HG03280 (cell line): ENCODE results near the gene ORC6.
"Not testable (repeated sequence)": the region's sequence is repeated elsewhere in the genome, so short reads cannot be mapped to it uniquely, and the experiment has no call there.

Experiments
- ATAC-seq: cut with Tn5 transposase; IDR thresholded peaks from one replicate; pipeline ENCODE4 v1.9.1; 2021; ENCODE audit warnings: mild to moderate bottlenecking, moderate library complexity; ENCODE audit not compliant: unreplicated experiment

Gene ORC6, protein sequence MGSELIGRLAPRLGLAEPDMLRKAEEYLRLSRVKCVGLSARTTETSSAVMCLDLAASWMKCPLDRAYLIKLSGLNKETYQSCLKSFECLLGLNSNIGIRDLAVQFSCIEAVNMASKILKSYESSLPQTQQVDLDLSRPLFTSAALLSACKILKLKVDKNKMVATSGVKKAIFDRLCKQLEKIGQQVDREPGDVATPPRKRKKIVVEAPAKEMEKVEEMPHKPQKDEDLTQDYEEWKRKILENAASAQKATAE

DNA sequence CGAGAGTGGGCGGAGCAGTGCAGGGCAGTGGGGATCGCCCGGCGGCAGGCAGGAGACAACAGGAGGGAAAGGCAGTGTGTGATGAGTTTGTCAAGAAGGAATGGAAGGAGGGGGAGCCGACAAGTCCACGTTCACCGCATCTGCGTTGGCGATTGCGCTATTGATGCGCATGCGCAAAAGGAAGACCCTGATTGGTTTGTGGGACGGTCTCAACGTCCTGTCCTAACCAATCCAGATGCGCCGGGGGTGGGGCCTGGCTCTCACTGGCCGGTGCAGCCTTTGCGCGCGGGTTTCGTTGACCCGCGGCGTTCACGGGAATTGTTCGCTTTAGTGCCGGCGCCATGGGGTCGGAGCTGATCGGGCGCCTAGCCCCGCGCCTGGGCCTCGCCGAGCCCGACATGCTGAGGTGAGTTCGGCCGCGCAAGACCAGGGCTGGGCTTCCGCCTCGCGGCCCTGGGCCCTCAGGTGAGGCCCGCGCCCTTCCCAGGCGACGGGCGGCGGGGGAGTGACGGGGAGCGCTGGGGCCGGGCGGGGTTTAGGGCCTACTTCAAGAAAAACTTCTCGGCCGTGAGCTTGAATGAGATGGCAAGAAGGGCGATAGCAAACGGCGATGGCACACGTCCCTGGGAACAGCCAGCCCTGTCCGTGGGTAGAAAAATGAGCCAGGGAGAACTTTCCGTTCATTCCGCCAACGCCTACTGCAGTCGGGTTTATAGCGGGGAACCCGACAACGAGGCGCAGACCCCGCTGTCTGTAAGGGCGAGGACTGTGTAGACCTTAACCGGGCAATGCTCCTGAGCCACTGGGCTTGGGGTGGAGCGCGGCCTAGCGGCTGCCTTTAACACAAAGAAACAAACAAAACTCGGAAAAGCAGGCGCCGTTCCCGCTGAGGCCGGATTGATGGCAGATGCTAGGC, at the start of gene ORC6:
TSS of gene ORC6 (plus strand) at position 295 of the 916 bp plus-strand sequence. CDS start at position 342, 47 bp downstream.
- ATAC-seq = peak; percentile 69

DNA sequence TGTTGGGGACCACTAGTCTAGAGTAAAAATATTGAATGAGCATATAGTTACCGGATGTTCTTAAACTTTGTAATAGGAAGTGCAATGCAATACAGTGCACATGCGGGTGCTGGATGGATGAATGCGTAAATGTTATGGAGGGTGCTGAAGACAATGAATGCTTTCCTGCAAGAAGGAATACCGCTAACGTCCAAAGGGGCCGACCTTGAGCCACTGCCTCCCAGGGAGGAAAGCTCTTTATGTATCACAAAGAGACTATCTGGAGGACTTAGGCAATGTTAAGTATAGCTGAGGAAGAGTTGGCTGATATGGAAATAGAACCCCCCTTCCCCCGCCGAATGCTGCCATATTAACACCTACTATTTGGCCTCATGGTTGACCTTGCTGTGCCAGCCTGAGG, 40.8 kb upstream of the ORC6 start:
- ATAC-seq = no peak

GRCh38 chr16:46649588-46650253, 39.7 kb upstream of the ORC6 start:
- no peak for ATAC-seq

DNA sequence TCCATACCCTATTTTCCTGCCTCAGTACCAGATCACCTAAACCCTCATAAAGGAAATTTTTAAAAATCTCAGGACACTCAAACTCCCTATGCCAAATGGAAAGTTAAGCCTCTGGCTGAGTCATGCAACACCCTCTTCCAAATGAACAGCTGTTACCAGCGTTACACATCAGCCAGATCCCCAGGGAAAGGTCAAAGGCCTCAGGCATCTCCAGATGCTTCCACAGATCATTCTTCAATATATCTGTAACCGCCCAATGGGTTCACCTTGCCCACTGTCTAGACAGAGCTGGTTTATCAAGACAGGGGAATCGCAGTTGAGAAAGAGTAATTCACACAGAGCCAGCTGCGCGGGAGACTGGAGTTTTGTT, 39.2 kb upstream of the ORC6 start:
- no peak for ATAC-seq

GRCh38 chr16:46651305-46651704, 38.2 kb upstream of the ORC6 start:
- no peak for ATAC-seq

DNA sequence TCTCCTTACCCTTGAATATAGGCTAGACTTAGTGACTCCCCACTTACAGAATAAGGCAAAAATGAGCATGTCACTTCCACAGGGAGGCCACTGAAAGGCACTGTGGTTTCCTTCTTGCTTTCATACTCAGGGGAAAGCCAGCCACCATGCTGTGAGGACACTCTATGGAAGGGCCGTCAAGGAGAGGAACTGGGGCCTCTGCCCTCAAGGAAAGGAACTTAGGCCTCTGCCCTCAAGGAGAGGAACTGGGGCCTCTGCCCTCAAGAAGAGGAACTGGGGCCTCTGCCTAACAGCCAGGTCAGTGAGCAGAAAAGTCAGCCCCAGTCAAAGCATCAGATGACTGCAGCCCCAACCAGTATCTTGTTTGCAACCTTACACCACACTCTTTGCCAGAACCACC, 30.5 kb upstream of the ORC6 start:
- peak; percentile 85 for ATAC-seq

DNA sequence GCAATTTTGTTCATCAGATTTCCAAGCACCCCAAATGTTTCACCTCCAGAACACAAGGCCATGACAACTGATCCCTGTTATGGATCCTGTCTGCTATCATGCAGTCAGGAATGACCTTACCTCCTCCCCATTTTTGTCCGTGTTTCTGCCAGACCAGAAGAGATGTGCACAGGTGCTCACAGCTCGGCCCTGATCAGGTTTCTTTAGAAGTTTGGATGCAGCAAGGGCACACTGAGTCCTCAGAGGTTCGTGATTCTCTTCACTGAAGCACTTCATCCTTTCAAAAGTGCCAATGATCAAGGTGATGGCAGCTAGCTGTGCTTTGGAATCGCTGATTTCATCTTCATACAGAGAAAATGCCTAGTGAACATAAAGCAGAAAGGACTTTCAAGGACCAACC, 27.3 kb upstream of the ORC6 start:
- no peak for ATAC-seq

DNA sequence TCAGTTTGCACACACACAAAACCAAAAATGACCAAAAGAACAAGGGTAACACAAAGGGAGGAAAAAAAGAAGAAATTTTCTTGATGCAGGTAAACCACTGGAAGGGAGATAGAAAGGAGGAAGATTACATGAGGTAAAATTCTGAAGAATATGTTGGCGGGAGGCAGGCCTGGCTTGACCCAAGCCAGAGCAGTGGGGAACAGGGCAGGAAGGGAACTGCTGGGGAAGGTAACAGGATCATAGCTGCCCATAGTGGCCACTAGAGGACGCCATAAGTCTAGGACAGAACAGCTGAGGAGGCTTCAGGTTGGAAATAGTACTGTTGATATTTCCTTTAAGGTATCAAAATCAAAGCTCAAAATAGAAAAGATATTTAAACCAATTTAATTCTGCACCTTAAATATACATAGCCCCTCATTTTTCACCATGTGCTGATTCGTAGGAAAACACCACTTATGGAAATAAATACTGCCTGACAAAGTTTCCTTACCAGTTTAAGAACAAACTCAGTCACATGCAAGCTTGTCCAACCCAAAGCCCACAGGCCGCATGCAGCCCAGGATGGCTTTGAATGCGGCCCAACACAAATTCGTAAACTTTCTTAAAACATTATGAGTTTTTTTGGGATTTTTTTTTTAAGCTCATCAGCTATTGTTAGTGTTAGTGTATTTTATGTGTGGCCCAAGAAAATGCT, 16.0 kb upstream of the ORC6 start:
- ATAC-seq = peak; percentile 85

GRCh38 chr16:46677943-46678342, 11.5 kb upstream of the ORC6 start:
- ATAC-seq = not testable (repeated sequence)

DNA sequence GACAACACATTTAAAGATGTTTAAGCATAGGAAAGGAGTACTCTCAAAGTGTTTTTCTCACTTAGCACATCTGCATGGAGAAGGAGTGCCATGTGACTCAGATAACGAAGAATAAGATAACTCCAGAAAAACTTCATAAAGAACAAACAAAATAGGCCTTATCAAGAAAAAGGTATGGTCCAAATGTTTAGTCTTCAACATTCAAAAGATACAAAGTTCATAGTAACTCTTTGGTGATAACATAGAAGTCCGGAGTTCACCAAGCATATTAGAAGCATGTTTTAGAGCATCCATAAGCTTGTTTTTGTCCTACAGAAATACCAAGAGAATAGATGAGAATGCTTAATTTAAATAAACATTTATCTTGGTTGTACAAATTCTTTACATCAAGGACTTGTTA, 7.6 kb upstream of the ORC6 start:
- not testable (repeated sequence) for ATAC-seq

- no peak for ATAC-seq
Observed at GRCh38 chr16:46686815-46687473, 2.5 kb upstream of the ORC6 start.

GRCh38 chr16:46687486-46687885, 2.0 kb upstream of the ORC6 start:
- no peak for ATAC-seq

DNA sequence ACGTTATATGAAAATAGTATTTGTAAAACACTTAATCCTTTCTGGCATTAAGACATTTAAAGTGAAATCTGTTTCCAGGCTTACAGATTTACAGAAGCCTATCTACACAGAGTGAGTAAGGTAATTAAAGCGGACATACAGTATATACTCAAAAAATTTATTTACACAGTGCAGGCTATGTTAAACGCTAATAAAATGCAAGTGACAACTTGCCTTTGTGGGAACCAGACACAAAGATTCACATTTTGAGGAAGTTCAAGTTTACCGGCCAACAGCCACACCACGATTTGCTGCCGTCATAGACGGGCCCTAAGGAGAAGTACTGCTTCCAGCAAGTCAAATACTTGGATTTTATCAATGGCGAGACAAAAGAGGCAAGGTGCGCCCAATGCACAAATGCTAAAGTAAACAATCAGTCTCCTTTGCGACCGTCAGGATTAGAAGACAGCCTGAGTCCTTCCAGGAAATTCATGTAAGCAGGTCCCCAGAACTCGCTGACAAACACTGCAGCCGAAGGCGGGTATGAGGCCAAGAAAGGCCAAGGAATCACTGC, 1.3 kb upstream of the ORC6 start:
- no peak for ATAC-seq

GRCh38 chr16:46688654-46689364, 650 bp upstream of the ORC6 start, which contains the start of gene VPS35:
TSS of gene VPS35 (minus strand) at chr16:46689178. CDS start at chr16:46689133, 45 bp downstream.
- peak; percentile 86 for ATAC-seq

GRCh38 chr16:46690281-46691178, 1.1 kb downstream of the ORC6 start:
- no peak for ATAC-seq

DNA sequence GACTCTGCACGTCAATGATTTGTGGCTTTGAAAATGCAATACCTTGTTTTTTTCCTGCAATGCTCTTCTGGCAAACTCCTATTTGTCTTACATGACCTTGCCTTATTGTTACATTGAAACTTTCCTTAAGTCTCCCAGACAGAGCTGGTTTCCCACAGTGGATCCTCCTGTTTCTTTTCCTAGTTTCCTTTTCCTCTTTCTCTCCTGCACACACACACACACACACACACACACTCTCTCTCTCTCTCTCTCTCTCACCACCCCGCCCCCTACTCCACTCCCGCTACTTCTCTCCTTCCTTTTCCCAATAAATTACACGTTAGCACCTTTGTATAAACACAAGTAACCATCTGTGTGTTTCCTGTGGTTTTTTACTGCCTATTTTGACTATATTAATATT, 2.3 kb downstream of the ORC6 start:
- no peak for ATAC-seq

DNA sequence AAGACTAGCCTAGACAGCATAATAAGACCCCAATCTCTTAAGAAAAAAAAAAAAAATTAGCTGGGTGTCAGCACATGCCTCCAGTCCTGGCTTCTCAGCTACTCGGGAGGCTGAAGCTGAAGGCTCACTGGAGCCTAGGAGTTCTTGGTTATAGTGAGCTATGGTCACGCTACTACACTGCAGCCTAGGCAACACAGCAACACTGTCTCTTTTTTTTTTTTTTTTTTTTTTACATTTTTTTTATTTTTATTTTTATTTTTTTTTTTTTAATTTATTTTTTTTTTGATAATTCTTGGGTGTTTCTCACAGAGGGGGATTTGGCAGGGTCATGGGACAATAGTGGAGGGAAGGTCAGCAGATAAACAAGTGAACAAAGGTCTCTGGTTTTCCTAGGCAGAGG, 4.1 kb downstream of the ORC6 start:
- no peak for ATAC-seq

DNA sequence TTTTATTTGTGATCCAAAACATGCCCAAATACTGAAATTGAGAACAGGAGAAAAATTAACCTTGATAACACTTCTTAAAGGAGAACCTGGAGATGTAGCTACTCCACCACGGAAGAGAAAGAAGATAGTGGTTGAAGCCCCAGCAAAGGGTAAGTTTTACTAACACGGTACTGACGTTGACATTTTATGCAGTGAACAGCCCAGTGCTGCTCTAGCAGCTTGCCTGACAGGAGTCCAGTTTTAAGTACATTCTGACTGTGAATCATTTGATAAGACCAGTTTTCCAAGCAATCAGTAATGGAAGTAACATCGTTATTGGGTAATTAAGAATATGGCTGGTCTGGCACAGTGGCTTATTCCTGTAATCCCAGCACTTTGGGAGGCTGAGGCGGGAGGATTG, 6.5 kb downstream of the ORC6 start:
- no peak for ATAC-seq

DNA sequence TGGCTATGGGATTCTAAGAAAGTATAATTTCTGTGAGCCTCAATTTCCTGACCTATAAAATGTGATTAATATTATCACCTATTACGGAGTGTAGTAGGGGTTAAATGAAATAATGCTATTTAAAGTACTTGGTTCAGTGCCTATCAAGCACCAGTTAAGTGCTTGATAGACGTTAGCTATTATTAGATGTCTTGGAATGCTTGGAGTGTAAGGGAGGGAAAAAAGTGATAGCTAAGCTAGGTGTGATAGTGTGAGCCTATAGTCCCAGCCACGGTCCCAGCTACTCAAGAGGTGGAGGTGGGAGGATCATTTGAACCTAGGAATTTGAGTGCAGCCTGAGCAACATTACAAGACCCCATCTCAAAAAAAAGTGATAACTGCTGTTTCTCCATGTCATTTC, 7.5 kb downstream of the ORC6 start:
- ATAC-seq = no peak
